Neural progenitor cell (in vitro differentiated cells): Measurements from ENCODE around the gene EMC7. TPM values are rescaled to one million over a fixed set of nuclear protein-coding genes. Genes with fewer than 3 reads are reported as not detected.
A peak's percentile ranks its signal among the peaks of the same experiment; 100 is the strongest.

ENCODE experiments used
- DNase-seq: peaks from one replicate; pipeline ENCODE4 v3.0.0-alpha.2; 2016; ENCODE audit warnings: low spot score
- H2AFZ ChIP-seq: fragments of 200-600 bp; sonication (generic); replicated peaks from 2 replicates; pipeline ENCODE4 v1.6.1; 2016; ENCODE audit warnings: antibody characterized with exemption
- H3F3A ChIP-seq: fragments of 200-600 bp; sonication (generic); 2 replicates; pipeline ENCODE4 v1.6.1; 2016; ENCODE audit warnings: antibody characterized with exemption, low read depth
- H3K27ac ChIP-seq: fragments of 200-600 bp; sonication (generic); 2 replicates; pipeline ENCODE4 v1.5.1; 2016; ENCODE audit warnings: mild to moderate bottlenecking
- H3K27me3 ChIP-seq: fragments of 200-600 bp; sonication (generic); 2 replicates; pipeline ENCODE4 v1.6.1; 2016; ENCODE audit warnings: mild to moderate bottlenecking, moderate library complexity
- H3K36me3 ChIP-seq: fragments of 200-600 bp; sonication (generic); 2 replicates; pipeline ENCODE4 v1.5.1; 2016
- H3K4me1 ChIP-seq: fragments of 200-600 bp; sonication (generic); 2 replicates; pipeline ENCODE4 v1.6.1; 2016; ENCODE audit warnings: mixed run types
- H3K4me2 ChIP-seq: fragments of 200-600 bp; sonication (generic); 2 replicates; pipeline ENCODE4 v1.6.1; 2016
- H3K4me3 ChIP-seq: fragments of 200-600 bp; sonication (generic); 2 replicates; pipeline ENCODE4 v1.5.1; 2016
- H3K79me2 ChIP-seq: fragments of 200-600 bp; sonication (generic); 2 replicates; pipeline ENCODE4 v1.6.1; 2016; ENCODE audit warnings: low read depth
- H3K9ac ChIP-seq: fragments of 200-600 bp; sonication (generic); 2 replicates; pipeline ENCODE4 v1.6.1; 2016
- H3K9me3 ChIP-seq: fragments of 200-600 bp; sonication (generic); 2 replicates; pipeline ENCODE4 v1.5.1; 2016; ENCODE audit warnings: low read depth
- H4K20me1 ChIP-seq: fragments of 200-600 bp; sonication (generic); 2 replicates; pipeline ENCODE4 v1.6.1; 2016; ENCODE audit warnings: low read depth
- H3K27ac Mint-ChIP-seq: 3 replicates; pipeline ENCODE4 v1.8.0; 2021; ENCODE audit warnings: mixed read lengths
- H3K27me3 Mint-ChIP-seq: 2 replicates; pipeline ENCODE4 v1.8.0; 2022; ENCODE audit warnings: low read depth, mild to moderate bottlenecking, inconsistent platforms, moderate library complexity, mixed read lengths; ENCODE audit not compliant: insufficient read depth
- H3K36me3 Mint-ChIP-seq: 3 replicates; pipeline ENCODE4 v1.8.0; 2021; ENCODE audit warnings: mixed read lengths
- H3K4me1 Mint-ChIP-seq: 3 replicates; pipeline ENCODE4 v1.8.0; 2021; ENCODE audit warnings: mixed read lengths
- H3K4me3 Mint-ChIP-seq: 3 replicates; pipeline ENCODE4 v1.8.0; 2021; ENCODE audit warnings: mild to moderate bottlenecking, moderate library complexity, mixed read lengths
- H3K9me3 Mint-ChIP-seq: 3 replicates; pipeline ENCODE4 v1.8.0; 2020; ENCODE audit warnings: mixed read lengths
- CTCF ChIP-seq: fragments of 200-600 bp; sonication (generic); IDR thresholded peaks from 2 replicates; pipeline ENCODE4 v1.5.1; 2017; ENCODE audit warnings: antibody characterized with exemption, mild to moderate bottlenecking
- EZH2 ChIP-seq: fragments of 200-600 bp; sonication (generic); IDR thresholded peaks from 2 replicates; pipeline ENCODE4 v1.6.1; 2017; ENCODE audit warnings: antibody characterized with exemption, mild to moderate bottlenecking, moderate library complexity
- EZH2phosphoT487 ChIP-seq: fragments of 200-600 bp; sonication (generic); IDR thresholded peaks from 2 replicates; pipeline ENCODE4 v1.6.1; 2017; ENCODE audit warnings: antibody characterized with exemption
- total RNA-seq: library from RNA; depleted of rRNA; stranded (reverse); fragments of >200 nt; gene quantifications from 2 replicates; pipeline ENCODE4 v1.2.3, GENCODE V29; 2015; ENCODE audit warnings: low replicate concordance

The EMC7 gene
- total RNA-seq, 1 donor from 2014 or later, result 25.6 TPM

GRCh38 chr15:34099914-34100313 is 1.7 kb downstream of the EMC7 start:
- peaks cover 5% of the 10 kb centered on the region for H3K4me1 ChIP-seq
- no peak overlapping the region for H3K27ac ChIP-seq
- peak overlapping the region; percentile 8 for H3K4me2 ChIP-seq
- Mint-ChIP-seq H3K27ac (no peak overlapping the region), H3K9me3 (no peaks in the 10 kb centered on the region), H3K4me1 (peaks cover 17% of the 10 kb centered on the region), H3K4me3 (peak overlapping the region; percentile 74), H3K27me3 (peaks cover 2% of the 10 kb centered on the region), H3K36me3 (peaks cover 4% of the 10 kb centered on the region)
- peaks cover 8% of the 10 kb centered on the region for H3K36me3 ChIP-seq
- H3K79me2 ChIP-seq, result peaks cover 50% of the 10 kb centered on the region
- H4K20me1 ChIP-seq, result no peaks in the 10 kb centered on the region
- DNase-seq, result no peak
- H3K4me3 ChIP-seq, result no peak overlapping the region
- H3F3A ChIP-seq, result no peaks in the 10 kb centered on the region
- no peak overlapping the region for H3K9ac ChIP-seq
- H3K9me3 ChIP-seq, result no peaks in the 10 kb centered on the region
- TF ChIP-seq EZH2phosphoT487 (no peak), EZH2 (no peak), CTCF (no peak)
- no peak overlapping the region for H2AFZ ChIP-seq
- H3K27me3 ChIP-seq, result no peaks in the 10 kb centered on the region

GRCh38 chr15:34085746-34086145 is 15.9 kb downstream of the EMC7 start:
- TF ChIP-seq EZH2, result no peak
- TF ChIP-seq CTCF, result no peak
- TF ChIP-seq EZH2phosphoT487, result no peak
- no peak overlapping the region for H3K4me3 Mint-ChIP-seq
- no peaks in the 10 kb centered on the region for H3K27me3 ChIP-seq

GRCh38 chr15:34084086-34084485 is 17.6 kb downstream of the EMC7 start:
- H3K4me2 ChIP-seq, result no peak overlapping the region
- TF ChIP-seq EZH2 (no peak), CTCF (no peak), EZH2phosphoT487 (no peak)
- H3K4me3 ChIP-seq, result no peak overlapping the region
- no peak for DNase-seq
- H3K9me3 Mint-ChIP-seq, result no peaks in the 10 kb centered on the region
- no peak overlapping the region for H3K9ac ChIP-seq
- H3K36me3 ChIP-seq, result peaks cover 7% of the 10 kb centered on the region
- H4K20me1 ChIP-seq, result no peaks in the 10 kb centered on the region
- H3K27ac Mint-ChIP-seq, result no peak overlapping the region
- H3F3A ChIP-seq, result no peaks in the 10 kb centered on the region
- no peaks in the 10 kb centered on the region for H3K4me1 Mint-ChIP-seq
- H3K27me3 ChIP-seq, result no peaks in the 10 kb centered on the region
- H3K27me3 Mint-ChIP-seq, result no peaks in the 10 kb centered on the region
- H3K4me1 ChIP-seq, result no peaks in the 10 kb centered on the region
- H2AFZ ChIP-seq, result no peak overlapping the region
- no peak overlapping the region for H3K27ac ChIP-seq
- no peaks in the 10 kb centered on the region for H3K79me2 ChIP-seq
- H3K36me3 Mint-ChIP-seq, result peaks cover 10% of the 10 kb centered on the region
- H3K9me3 ChIP-seq, result no peaks in the 10 kb centered on the region
- no peak overlapping the region for H3K4me3 Mint-ChIP-seq

More at GRCh38 chr15:34085746-34086145, 15.9 kb downstream of the EMC7 start:
- Histone ChIP-seq H3K9me3 (no peaks in the 10 kb centered on the region), H3F3A (no peaks in the 10 kb centered on the region), H2AFZ (no peak overlapping the region), H3K4me2 (no peak overlapping the region), H4K20me1 (no peaks in the 10 kb centered on the region), H3K27ac (no peak overlapping the region), H3K36me3 (peaks cover 7% of the 10 kb centered on the region), H3K4me1 (no peaks in the 10 kb centered on the region), H3K79me2 (no peaks in the 10 kb centered on the region), H3K4me3 (no peak overlapping the region), H3K9ac (no peak overlapping the region)
- H3K9me3 Mint-ChIP-seq, result no peaks in the 10 kb centered on the region
- no peaks in the 10 kb centered on the region for H3K27me3 Mint-ChIP-seq
- peaks cover 14% of the 10 kb centered on the region for H3K36me3 Mint-ChIP-seq
- no peaks in the 10 kb centered on the region for H3K4me1 Mint-ChIP-seq
- no peak overlapping the region for H3K27ac Mint-ChIP-seq
- DNase-seq, result no peak
